Gastroesophageal sphincter (tissue), 3 donors: ENCODE measurements around the gene EPHB3.

Experiments
- EP300 ChIP-seq: sonication (generic); formaldehyde crosslinking; IDR thresholded peaks from one replicate; pipeline ENCODE4 v1.6.1; 2017; ENCODE audit warnings: antibody characterized with exemption, mild to moderate bottlenecking
- POLR2AphosphoS5 ChIP-seq: sonication (generic); formaldehyde crosslinking; IDR thresholded peaks from one replicate; pipeline ENCODE4 v1.6.1; 2017; ENCODE audit warnings: antibody characterized with exemption
- TF ChIP-seq, protein P1 (sequence below), 4 experiments: fragments of 200-600 bp in 2 of 4; fragments of 450-650 bp in 2 of 4; sonication (generic) in 1 of 4; IDR thresholded peaks; one replicate each; pipeline ENCODE4 v1.5.1; 2017 to 2019; ENCODE audit warnings: antibody characterized with exemption in 4 of 4, mild to moderate bottlenecking in 2 of 4, moderate library complexity in 2 of 4

DNA sequence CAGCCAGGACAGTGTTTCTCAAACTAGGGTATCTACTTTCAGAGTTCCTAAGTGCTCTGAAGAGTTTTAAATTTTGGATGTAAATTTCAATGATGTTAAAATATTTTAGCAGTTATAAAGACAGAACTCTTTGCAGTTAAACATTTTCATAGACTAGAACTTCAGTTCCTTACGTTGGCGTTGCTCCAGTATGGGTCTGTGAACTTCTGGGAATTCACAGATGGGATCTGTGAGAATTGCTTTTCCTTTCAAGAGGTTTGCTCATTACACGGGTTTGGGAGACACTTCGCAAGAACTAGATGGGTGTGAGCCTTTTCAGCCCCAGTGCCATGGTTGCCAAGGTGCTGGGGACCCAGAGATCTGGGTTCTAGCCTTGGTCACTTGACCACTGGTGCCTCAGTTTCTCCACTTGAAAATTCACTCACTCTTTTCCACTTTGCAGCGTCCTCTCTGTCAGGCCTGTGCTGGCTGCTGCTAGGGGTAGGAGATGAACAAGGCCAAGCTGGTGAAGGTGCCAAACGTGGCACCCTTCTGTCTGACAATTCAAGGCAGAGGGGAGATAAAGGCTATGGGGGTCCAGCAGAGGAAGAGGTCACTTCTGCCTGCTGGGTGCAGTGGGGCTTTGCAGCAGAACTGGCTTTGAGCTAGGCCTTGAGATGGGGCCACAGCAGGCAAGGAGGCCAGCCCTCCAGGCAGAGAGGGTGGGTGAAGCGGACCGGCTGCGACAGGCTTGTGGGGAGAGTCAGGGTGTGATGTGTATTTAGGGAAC is 48.1 kb downstream of the EPHB3 start:
- TF ChIP-seq, protein P1, sequence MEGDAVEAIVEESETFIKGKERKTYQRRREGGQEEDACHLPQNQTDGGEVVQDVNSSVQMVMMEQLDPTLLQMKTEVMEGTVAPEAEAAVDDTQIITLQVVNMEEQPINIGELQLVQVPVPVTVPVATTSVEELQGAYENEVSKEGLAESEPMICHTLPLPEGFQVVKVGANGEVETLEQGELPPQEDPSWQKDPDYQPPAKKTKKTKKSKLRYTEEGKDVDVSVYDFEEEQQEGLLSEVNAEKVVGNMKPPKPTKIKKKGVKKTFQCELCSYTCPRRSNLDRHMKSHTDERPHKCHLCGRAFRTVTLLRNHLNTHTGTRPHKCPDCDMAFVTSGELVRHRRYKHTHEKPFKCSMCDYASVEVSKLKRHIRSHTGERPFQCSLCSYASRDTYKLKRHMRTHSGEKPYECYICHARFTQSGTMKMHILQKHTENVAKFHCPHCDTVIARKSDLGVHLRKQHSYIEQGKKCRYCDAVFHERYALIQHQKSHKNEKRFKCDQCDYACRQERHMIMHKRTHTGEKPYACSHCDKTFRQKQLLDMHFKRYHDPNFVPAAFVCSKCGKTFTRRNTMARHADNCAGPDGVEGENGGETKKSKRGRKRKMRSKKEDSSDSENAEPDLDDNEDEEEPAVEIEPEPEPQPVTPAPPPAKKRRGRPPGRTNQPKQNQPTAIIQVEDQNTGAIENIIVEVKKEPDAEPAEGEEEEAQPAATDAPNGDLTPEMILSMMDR (IDR thresholded peaks at IDR 0.05) = no peak
- TF ChIP-seq POLR2AphosphoS5 = no peak
- no peak for TF ChIP-seq EP300
